Measurements from ENCODE around the gene BAK1. TPM values are rescaled to one million over a fixed set of nuclear protein-coding genes. Genes with fewer than 3 reads are reported as not detected.

Gene BAK1
- polyA plus RNA-seq, 1 donor from 2014 or later, result 15.4 TPM

DNA sequence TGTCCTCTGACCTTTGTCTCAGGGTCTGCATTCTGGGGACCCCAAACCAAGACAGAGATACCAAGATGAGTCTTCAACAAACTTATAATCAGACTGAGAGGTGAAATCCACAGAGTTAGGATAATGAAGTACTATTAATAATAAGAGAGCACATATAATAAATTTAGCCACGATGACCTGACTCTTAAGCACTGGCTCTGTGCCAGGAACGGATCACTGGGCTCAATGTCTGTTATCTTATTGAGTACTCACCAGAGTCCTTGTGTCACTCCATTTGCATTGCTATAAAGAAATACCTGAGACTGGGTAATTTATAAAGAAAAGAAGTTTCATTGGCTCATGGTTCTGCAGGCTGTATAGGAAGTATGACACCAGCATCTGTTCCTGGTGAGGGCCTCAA, 22.1 kb upstream of the BAK1 start:
- Histone ChIP-seq H3K27ac (ENCODE audit: low read length) (no peak overlapping the region), H3K79me2 (replicated peaks; ENCODE audit: insufficient read depth, low read length) (no peaks in the 10 kb centered on the region), H4K20me1 (ENCODE audit: insufficient read depth) (no peaks in the 10 kb centered on the region), H3K27me3 (ENCODE audit: insufficient read depth, low read depth, low read length) (no peaks in the 10 kb centered on the region), H3K9ac (ENCODE audit: low read length) (no peak overlapping the region), H3K9me2 (ENCODE audit: insufficient read depth, low read length) (no peaks in the 10 kb centered on the region), H3K9me3 (ENCODE audit: low read length) (no peaks in the 10 kb centered on the region), H3K36me3 (ENCODE audit: insufficient read depth, low read length) (no peaks in the 10 kb centered on the region), H3K4me2 (ENCODE audit: low read length) (no peak overlapping the region), H2AFZ (ENCODE audit: low read depth, low read length) (no peak overlapping the region), H3K4me3 (ENCODE audit: low read length) (no peak overlapping the region), H3F3A (ENCODE audit: insufficient read depth, low read length, poor library complexity, severe bottlenecking) (no peaks in the 10 kb centered on the region)
- TF ChIP-seq POLR2AphosphoS5 (IDR thresholded peaks at IDR 0.05) (no peak), REST (IDR thresholded peaks at IDR 0.05; ENCODE audit: borderline replicate concordance) (no peak), TAF1 (IDR thresholded peaks at IDR 0.05; ENCODE audit: low read depth) (no peak), EZH2 (IDR thresholded peaks at IDR 0.05; ENCODE audit: borderline replicate concordance, insufficient read depth, low read length, poor library complexity, severe bottlenecking) (no peak)
- TF ChIP-seq, protein P1, sequence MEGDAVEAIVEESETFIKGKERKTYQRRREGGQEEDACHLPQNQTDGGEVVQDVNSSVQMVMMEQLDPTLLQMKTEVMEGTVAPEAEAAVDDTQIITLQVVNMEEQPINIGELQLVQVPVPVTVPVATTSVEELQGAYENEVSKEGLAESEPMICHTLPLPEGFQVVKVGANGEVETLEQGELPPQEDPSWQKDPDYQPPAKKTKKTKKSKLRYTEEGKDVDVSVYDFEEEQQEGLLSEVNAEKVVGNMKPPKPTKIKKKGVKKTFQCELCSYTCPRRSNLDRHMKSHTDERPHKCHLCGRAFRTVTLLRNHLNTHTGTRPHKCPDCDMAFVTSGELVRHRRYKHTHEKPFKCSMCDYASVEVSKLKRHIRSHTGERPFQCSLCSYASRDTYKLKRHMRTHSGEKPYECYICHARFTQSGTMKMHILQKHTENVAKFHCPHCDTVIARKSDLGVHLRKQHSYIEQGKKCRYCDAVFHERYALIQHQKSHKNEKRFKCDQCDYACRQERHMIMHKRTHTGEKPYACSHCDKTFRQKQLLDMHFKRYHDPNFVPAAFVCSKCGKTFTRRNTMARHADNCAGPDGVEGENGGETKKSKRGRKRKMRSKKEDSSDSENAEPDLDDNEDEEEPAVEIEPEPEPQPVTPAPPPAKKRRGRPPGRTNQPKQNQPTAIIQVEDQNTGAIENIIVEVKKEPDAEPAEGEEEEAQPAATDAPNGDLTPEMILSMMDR (IDR thresholded peaks at IDR 0.05; ENCODE audit: poor library complexity, severe bottlenecking), result no peak

DNA sequence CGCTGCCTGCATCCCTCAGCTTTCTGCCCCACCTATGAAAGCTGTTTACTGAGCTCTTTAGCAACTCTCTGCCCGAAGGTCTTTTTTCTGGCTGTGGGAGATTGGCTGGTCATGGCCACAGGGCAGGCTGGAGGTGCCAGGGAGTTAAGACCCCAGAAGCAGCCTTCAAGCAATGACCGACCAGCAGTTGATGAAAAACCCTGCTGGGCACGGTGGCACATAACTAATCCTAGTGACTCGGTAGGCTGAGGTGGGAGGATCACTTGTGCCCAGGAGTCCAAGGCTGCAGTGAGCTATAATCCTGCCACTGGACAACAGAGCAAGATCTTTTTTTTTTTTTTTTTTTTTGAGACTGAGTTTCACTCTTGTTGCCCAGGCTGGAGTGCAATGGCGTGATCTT, 20.7 kb upstream of the BAK1 start:
- TF ChIP-seq REST (IDR thresholded peaks at IDR 0.05; ENCODE audit: borderline replicate concordance), result no peak
- no peak for TF ChIP-seq SMC3 (conservative IDR thresholded peaks at IDR 0.05; ENCODE audit: poor library complexity)
- TF ChIP-seq TAF1 (IDR thresholded peaks at IDR 0.05; ENCODE audit: low read depth), result no peak
- TF ChIP-seq, protein P1 (IDR thresholded peaks at IDR 0.05; ENCODE audit: poor library complexity, severe bottlenecking), result no peak
- TF ChIP-seq EZH2 (IDR thresholded peaks at IDR 0.05; ENCODE audit: borderline replicate concordance, insufficient read depth, low read length, poor library complexity, severe bottlenecking), result no peak
- no peak for TF ChIP-seq RAD21 (conservative IDR thresholded peaks at IDR 0.05)
- H3K4me3 ChIP-seq (ENCODE audit: low read length), result no peak overlapping the region
- no peak overlapping the region for H3K9ac ChIP-seq (ENCODE audit: low read length)
- no peak overlapping the region for H3K27ac ChIP-seq (ENCODE audit: low read length)
- no peaks in the 10 kb centered on the region for H3K79me2 ChIP-seq (replicated peaks; ENCODE audit: insufficient read depth, low read length)
- no peaks in the 10 kb centered on the region for H3K9me3 ChIP-seq (ENCODE audit: low read length)
- H3K36me3 ChIP-seq (ENCODE audit: insufficient read depth, low read length), result no peaks in the 10 kb centered on the region
- H2AFZ ChIP-seq (ENCODE audit: low read depth, low read length), result no peak overlapping the region
- no peaks in the 10 kb centered on the region for H3K27me3 ChIP-seq (ENCODE audit: insufficient read depth, low read depth, low read length)
- H3K4me2 ChIP-seq (ENCODE audit: low read length), result no peak overlapping the region
- no peaks in the 10 kb centered on the region for H3K9me2 ChIP-seq (ENCODE audit: insufficient read depth, low read length)
- H3F3A ChIP-seq (ENCODE audit: insufficient read depth, low read length, poor library complexity, severe bottlenecking), result no peaks in the 10 kb centered on the region
- H4K20me1 ChIP-seq (ENCODE audit: insufficient read depth), result no peaks in the 10 kb centered on the region

Measured in neural cell (in vitro differentiated cells).